Sigmoid colon (tissue), 4 donors: ENCODE measurements around the gene MNAT1.

ENCODE experiments used
- CTCF ChIP-seq, 4 experiments: fragments of 450-650 bp in 3 of 4; fragments of 200-600 bp in 1 of 4; IDR thresholded peaks; one replicate each; pipeline ENCODE4 v1.5.1; 2016 to 2019; ENCODE audit warnings: antibody characterized with exemption in 4 of 4, mild to moderate bottlenecking in 3 of 4, moderate library complexity in 2 of 4
- EP300 ChIP-seq, 4 donors: sonication (generic); formaldehyde crosslinking; IDR thresholded peaks; one replicate each; pipeline ENCODE4 v1.6.1; 2017; ENCODE audit warnings: antibody characterized with exemption in 4 of 4
- POLR2AphosphoS5 ChIP-seq, 4 donors: sonication (generic); formaldehyde crosslinking; IDR thresholded peaks; one replicate each; pipeline ENCODE4 v1.6.1; 2017; ENCODE audit warnings: antibody characterized with exemption in 4 of 4

DNA sequence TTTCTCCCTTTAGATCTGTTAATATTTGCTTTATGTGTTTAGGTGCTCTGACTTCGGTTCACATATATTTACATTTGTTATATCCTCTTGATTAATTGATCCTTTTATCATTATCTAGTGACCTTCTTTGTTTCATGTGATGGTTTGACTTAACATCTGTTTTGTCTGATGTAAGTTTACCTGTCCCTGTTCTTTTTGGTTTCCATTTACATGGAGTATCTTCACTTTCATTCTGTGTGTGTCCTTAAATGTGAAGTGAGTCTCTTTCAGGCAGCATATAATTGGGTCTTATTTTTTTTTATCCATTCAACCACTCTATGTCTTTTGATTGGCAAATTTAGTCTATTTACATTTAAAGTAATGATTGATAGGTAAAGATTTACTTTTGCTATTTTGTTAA is 222.1 kb downstream of the MNAT1 start:
- no peak for TF ChIP-seq EP300 (IDR thresholded peaks at IDR 0.05)
- no peak for TF ChIP-seq CTCF (IDR thresholded peaks at IDR 0.05)
- no peak for TF ChIP-seq POLR2AphosphoS5 (IDR thresholded peaks at IDR 0.05)
